Stimulated activated CD4-positive, alpha-beta T cell treated with anti-CD3 and anti-CD28 coated beads, TNF-alpha, amount 100 ng/mL, for 48 hours (primary cell): Measurements from ENCODE around the gene TNFRSF4.
"Not testable (repeated sequence)": the region's sequence is repeated elsewhere in the genome, so short reads cannot be mapped to it uniquely, and the experiment has no call there.

Source experiments
- DNase-seq, 3 donors: peaks; one replicate each; pipeline ENCODE4 v3.0.0-alpha.2; 2020; ENCODE audit warnings: low read depth in 3 of 3

The TNFRSF4 gene

GRCh38 chr1:1213345-1214265 is at the start of gene TNFRSF4:
TNFRSF4 (minus strand) TSS chr1:1214153; CDS start chr1:1214127, 26 bp downstream.
- peak in 1 of 3 donors; percentile 59 for DNase-seq

DNA sequence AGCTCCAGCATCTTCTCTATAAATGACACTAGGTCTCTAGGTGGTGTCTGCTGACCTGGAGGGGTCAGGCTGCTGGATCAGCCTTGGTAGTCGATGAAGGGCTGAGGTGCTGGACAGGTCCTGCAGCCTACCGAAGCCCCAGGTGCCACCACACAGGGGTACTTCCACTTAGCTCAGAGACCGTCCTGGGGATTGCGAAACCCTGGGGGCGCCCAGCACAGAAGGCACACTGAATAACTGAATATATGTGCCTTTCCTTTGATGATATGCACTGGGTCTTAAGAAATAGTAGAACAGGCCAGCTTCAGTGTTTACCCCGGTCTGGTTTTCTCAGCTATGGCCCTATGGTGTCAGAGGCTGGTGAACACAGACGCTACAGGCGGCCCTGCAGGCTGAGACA is 48.8 kb upstream of the TNFRSF4 start:
- no peak for DNase-seq

DNA sequence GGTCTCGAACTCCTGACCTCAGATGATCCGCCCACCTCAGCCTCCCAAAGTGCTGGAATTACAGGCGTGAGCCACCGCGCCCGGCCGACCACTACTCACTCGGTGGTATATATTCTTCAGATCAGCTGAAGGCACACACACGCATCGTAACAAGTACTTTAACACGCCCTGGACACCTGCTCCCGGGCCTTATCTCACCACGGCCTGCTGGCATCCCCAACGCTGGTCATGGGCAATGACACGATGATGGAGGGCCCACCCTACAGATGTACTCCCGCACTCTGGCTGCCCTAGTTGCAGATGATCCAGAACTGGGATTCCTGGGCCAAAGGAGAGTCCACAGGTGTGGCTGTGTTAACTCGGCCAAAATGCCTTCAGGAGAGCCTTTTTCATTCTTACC is 48.1 kb upstream of the TNFRSF4 start:
- no peak for DNase-seq

GRCh38 chr1:1260843-1261560 is 47.0 kb upstream of the TNFRSF4 start:
- DNase-seq: no peak

GRCh38 chr1:1259951-1260600 is 46.1 kb upstream of the TNFRSF4 start:
- no peak for DNase-seq

DNA sequence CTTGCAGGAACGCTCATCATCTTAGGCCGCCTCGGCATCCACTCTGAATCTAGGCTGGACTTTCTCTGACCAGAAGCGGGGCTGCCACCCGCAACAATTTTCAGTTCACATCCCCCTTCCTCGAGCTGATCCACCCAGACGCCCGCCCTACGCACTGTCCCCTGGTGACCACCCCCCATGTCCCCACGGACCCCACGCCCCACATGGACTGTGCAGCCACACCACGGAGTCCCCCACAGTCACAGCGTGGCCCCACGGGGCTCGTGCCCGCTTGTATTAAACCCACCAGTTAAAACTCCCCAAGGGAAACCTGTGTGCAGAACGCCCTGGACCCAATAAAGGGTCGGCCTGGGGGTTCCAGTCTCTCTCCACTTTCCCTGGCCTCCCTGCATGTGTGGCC is 45.6 kb upstream of the TNFRSF4 start:
- no peak for DNase-seq

GRCh38 chr1:1259119-1259488 is 45.2 kb upstream of the TNFRSF4 start:
- no peak for DNase-seq

- DNase-seq: no peak
These were observed 43.3 kb upstream of the TNFRSF4 start for GRCh38 chr1:1256956-1257871.

- DNase-seq: no peak
These were observed 41.7 kb upstream of the TNFRSF4 start for GRCh38 chr1:1255611-1256010.

DNA sequence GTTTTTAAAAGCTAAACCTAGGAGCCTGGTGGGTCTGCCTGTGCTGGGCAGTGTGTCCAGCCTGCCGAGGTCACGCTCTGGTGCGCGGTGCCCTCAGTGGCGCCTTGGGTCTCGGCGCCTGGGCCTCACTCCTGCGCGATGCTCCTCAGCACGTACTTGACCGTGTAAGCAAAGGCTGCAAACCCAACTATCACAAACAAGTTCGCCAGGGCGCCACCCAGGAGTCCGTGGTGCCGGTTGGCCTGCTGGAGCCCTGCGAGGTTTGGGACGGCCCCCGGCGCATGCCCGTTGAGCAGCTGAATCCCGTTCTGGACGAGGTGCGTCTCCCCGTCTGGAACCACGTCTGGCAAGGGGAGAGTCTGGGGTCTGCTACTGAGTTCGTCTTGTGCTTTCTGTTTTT is 41.1 kb upstream of the TNFRSF4 start:
- DNase-seq: no peak

- DNase-seq: no peak
These were observed 40.7 kb upstream of the TNFRSF4 start for GRCh38 chr1:1254667-1254998.

DNA sequence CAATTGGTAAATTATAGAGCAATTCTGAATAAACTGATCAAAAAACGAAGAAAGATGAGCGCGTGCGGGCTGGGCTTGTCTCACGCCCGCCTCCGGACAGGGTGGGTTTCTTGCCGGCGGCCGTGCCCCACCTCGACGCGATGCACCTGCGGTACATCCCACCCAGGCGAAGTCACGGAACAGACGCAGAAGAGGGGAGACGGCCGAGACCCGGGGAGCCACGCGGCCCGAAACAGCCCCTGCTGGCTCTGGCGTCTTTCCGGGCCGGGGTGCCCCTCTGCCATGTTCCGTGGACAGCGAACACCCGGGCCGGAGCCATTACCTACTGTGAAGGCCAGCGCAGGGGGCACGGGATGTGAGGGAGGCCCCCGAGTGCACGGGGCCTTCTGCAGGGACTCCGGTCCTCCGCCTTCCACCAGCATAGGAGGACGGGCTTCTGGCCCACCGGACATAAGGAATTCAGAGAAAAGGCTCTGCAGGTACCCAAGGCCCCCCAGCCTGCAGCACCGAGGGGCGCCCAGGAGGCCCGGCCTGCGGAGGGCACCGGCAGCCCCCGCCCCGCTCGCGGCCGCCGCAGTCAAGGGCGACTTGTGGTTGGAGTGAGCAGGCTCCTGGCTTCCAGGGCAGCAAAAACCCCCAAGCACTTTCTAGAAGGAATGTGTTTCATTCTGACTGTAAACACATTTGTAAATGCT is 40.2 kb upstream of the TNFRSF4 start:
- DNase-seq: no peak

DNA sequence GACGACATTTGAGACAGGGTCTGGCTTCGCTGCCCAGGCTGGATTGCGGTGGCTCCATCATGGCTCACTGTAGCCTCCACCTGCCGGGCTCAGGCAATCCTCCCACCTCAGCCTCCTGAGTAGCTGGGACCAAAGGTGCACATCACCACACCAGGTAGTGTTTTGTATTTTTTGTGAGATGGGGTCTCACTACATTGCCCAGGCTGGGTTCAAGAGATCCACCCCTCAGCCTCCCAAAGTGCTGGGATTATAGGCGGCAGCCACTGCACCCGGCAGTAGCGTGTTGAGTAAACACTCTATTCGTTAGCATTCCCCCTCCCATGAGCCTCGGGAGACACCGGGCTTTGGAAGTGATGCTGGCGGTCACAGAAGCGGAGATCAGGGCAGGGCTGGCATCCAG is 39.4 kb upstream of the TNFRSF4 start:
- DNase-seq: no peak

DNA sequence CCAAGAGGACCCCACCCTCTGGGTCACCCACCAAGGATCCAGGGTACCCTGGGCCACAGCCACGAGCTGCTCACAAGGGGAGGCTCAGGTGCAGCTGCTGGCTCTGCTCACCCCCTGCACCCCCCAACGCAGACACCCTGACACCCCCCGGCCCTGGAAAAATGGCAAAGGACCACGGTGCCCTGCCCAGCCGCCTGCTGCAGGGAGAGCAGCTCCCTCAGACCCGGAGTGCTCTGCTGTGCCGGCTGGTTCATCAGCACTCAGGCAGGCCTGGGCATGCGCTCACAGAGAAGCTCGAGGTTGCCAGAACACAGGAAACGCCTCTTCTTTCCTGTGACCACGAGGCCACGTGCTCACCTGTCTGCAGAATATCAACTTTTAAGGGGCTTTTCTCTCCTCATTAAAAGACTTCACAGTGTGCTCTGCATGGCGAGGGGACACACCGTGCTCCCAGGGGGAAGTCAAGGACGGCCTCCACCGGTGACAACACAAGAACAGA is 36.9 kb upstream of the TNFRSF4 start:
- peak; percentile 29 to 56 (median 46) for DNase-seq

GRCh38 chr1:1248009-1248913 is 34.3 kb upstream of the TNFRSF4 start:
- DNase-seq: not testable (repeated sequence)

GRCh38 chr1:1247341-1247913 is 33.5 kb upstream of the TNFRSF4 start:
- no peak for DNase-seq

DNA sequence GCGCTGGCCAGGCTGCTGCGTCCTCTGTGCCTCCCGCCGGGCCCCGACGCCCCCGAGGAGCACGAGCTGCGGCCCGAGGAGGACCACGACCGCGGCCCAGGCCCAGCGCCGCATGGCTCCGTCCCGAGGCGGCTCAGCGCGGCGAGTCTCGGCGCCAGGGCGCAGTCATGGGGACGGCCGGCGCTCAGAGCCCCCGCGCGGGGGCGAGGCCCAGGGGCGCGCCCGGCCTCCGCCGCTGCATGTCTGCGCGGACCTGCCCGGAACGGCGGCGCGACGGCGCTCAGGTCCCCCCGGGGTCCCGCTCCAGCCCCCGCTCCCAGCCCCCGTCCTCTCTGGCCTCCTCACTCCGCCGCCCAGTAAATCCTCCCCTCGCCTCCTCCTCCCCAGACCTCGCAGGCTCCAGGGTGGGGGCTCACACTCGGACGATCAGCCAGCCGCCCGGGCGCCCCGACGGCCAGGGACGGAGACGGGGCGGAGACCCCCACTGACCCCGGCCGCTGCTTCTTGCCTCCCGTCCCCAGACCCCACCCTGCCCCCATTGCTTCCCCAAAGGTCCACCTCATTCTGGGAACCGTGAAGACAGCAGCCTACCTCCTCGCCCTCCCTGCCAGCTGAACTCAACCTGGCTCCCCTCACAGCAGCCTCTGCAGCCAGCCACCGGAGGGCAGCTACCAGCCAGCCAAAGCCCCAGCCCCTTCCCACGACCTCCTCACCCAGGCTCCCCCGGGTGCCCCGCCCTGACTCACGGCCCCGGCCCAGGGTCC is 32.8 kb upstream of the TNFRSF4 start, which contains the start of gene C1QTNF12:
C1QTNF12 (minus strand) TSS at position 146 of the 764 bp plus-strand sequence; CDS start at position 114, 32 bp downstream.
- DNase-seq: no peak

GRCh38 chr1:1245817-1246576 is 32.0 kb upstream of the TNFRSF4 start:
- no peak for DNase-seq
